ENCODE results near the gene NEGR1.

The NEGR1 gene

GRCh38 chr1:71599306-71599705, 683.0 kb downstream of the NEGR1 start:
- H3K27me3 ChIP-seq (ENCODE audit: insufficient read depth, low read depth) = no peaks in the 10 kb centered on the region

GRCh38 chr1:71593523-71593922, 688.8 kb downstream of the NEGR1 start:
- Histone ChIP-seq H3K4me3 (IDR thresholded peaks at IDR 0.05; ENCODE audit: insufficient read depth, low read depth, low read length) (no peak overlapping the region), H3K27me3 (ENCODE audit: insufficient read depth, low read depth) (no peaks in the 10 kb centered on the region), H3K4me1 (ENCODE audit: low read depth, poor library complexity, severe bottlenecking) (no peaks in the 10 kb centered on the region), H2AFZ (ENCODE audit: low read depth) (no peak overlapping the region), H3K36me3 (ENCODE audit: insufficient read depth) (no peaks in the 10 kb centered on the region), H3K79me2 (ENCODE audit: insufficient read depth, low read depth) (no peaks in the 10 kb centered on the region), H3K27ac (no peak overlapping the region), H3K9ac (no peak overlapping the region), H4K20me1 (ENCODE audit: insufficient read depth) (no peaks in the 10 kb centered on the region), H3K4me2 (no peak overlapping the region)
- TF ChIP-seq CTCF (conservative IDR thresholded peaks at IDR 0.05; ENCODE audit: low read depth, low read length) = no peak

More at GRCh38 chr1:71599306-71599705, 683.0 kb downstream of the NEGR1 start:
- Histone ChIP-seq H3K4me3 (IDR thresholded peaks at IDR 0.05; ENCODE audit: insufficient read depth, low read depth, low read length) (no peak overlapping the region), H3K27ac (no peak overlapping the region), H3K4me1 (ENCODE audit: low read depth, poor library complexity, severe bottlenecking) (no peaks in the 10 kb centered on the region), H3K9ac (no peak overlapping the region), H3K36me3 (ENCODE audit: insufficient read depth) (no peaks in the 10 kb centered on the region), H4K20me1 (ENCODE audit: insufficient read depth) (no peaks in the 10 kb centered on the region), H2AFZ (ENCODE audit: low read depth) (no peak overlapping the region), H3K79me2 (ENCODE audit: insufficient read depth, low read depth) (no peaks in the 10 kb centered on the region), H3K4me2 (no peak overlapping the region)
- no peak for TF ChIP-seq CTCF (conservative IDR thresholded peaks at IDR 0.05; ENCODE audit: low read depth, low read length)

- no peaks in the 10 kb centered on the region for H3K27me3 ChIP-seq (ENCODE audit: insufficient read depth, low read depth)
- H3K9ac ChIP-seq = no peak overlapping the region
- H2AFZ ChIP-seq (ENCODE audit: low read depth) = no peak overlapping the region
- TF ChIP-seq CTCF (conservative IDR thresholded peaks at IDR 0.05; ENCODE audit: low read depth, low read length) = no peak
- H3K4me3 ChIP-seq (IDR thresholded peaks at IDR 0.05; ENCODE audit: insufficient read depth, low read depth, low read length) = no peak overlapping the region
- H3K4me1 ChIP-seq (ENCODE audit: low read depth, poor library complexity, severe bottlenecking) = no peaks in the 10 kb centered on the region
- H3K4me2 ChIP-seq = no peak overlapping the region
- H3K36me3 ChIP-seq (ENCODE audit: insufficient read depth) = no peaks in the 10 kb centered on the region
- H3K27ac ChIP-seq = no peak overlapping the region
- H3K79me2 ChIP-seq (ENCODE audit: insufficient read depth, low read depth) = no peaks in the 10 kb centered on the region
- H4K20me1 ChIP-seq (ENCODE audit: insufficient read depth) = no peaks in the 10 kb centered on the region
These were observed 689.6 kb downstream of the NEGR1 start for GRCh38 chr1:71592646-71593274.

- Histone ChIP-seq H3K9ac (no peak overlapping the region), H3K27ac (no peak overlapping the region), H4K20me1 (ENCODE audit: insufficient read depth) (no peaks in the 10 kb centered on the region), H3K4me1 (ENCODE audit: low read depth, poor library complexity, severe bottlenecking) (no peaks in the 10 kb centered on the region), H2AFZ (ENCODE audit: low read depth) (no peak overlapping the region), H3K79me2 (ENCODE audit: insufficient read depth, low read depth) (no peaks in the 10 kb centered on the region), H3K27me3 (ENCODE audit: insufficient read depth, low read depth) (no peaks in the 10 kb centered on the region), H3K36me3 (ENCODE audit: insufficient read depth) (no peaks in the 10 kb centered on the region), H3K4me2 (no peak overlapping the region), H3K4me3 (IDR thresholded peaks at IDR 0.05; ENCODE audit: insufficient read depth, low read depth, low read length) (no peak overlapping the region)
- no peak for TF ChIP-seq CTCF (conservative IDR thresholded peaks at IDR 0.05; ENCODE audit: low read depth, low read length)
These were observed 693.3 kb downstream of the NEGR1 start for GRCh38 chr1:71589005-71589404.

Data from KMS-11 (cell line).